NCI-H1105 (cell line): ENCODE measurements around the gene SH3GL1.
"Not testable (repeated sequence)": the region's sequence is repeated elsewhere in the genome, so short reads cannot be mapped to it uniquely, and the experiment has no call there.

Source experiments
- DNase-seq: peaks from one replicate; lab custom pipeline; 2025; lab: John Stamatoyannopoulos, UW

SH3GL1 gene

DNA sequence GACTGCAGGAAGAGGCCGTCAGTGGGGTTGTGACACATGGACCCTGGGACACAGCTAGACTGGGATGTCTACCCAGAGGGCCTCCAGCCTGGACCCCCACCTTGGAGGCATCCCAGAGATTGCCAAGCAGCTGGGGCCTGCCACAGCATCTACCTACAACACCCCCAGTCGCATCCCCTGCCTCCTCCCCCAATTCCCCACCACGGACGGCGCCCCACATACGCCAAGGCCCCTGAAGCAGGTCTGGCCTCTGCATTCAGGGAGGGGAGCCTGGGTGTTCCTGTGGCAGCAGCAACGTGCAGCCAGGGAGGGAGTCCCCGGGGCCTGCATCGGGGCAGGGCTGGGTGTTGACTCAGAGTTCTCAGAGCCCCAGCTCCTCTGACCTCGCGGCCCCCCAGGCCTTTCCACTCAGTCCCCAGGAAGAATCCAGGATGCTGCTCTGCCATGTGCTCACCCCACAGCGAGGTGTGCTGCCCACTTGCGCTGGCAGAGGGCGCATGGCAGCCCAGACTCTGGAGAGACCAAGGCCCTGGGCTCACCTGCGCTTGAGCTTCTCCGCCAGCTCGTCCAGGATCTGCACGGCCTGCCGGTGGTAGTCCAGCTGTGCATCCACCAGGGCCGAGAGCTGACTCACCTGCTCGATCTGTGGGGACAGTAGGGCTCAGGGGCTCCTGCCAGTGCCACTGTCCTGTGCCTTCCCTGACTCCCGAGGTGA is 37.4 kb downstream of the SH3GL1 start:
- no peak for DNase-seq

DNA sequence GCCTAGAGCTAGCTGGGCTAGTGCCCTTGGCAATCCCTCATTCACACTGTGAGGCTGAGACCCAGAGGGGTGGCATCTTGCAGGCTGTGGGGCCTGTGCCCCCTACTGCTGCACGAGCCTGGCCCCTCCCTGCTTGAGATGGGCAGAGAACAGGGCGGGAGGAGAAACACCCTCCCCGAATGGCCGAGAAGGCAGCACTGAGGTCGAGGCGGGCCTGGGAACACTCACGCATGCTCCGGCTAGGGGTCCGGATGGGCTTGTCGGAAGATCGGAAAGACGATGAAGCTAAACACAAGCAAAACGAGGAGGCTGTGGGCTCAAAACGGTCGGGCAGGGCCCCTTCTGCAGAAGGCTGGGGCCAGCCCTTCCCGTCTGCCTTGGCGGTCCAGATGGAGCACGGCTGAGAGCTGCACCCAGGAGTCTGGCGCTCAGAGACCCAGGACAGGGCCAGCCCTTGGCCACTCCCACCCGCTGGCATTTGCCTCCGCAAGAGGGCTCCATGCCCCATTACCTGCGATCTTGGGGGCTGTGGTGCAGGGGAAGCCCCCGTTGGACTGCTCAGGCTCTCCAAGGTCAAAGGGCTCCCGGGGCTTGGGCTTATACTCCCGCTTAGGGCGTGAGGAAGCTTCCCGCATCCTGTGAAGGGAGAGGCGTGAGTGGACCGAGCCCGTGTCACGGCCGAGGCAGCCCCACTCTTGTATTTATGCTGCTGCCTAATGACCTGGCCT is 38.1 kb downstream of the SH3GL1 start:
- DNase-seq = no peak

DNA sequence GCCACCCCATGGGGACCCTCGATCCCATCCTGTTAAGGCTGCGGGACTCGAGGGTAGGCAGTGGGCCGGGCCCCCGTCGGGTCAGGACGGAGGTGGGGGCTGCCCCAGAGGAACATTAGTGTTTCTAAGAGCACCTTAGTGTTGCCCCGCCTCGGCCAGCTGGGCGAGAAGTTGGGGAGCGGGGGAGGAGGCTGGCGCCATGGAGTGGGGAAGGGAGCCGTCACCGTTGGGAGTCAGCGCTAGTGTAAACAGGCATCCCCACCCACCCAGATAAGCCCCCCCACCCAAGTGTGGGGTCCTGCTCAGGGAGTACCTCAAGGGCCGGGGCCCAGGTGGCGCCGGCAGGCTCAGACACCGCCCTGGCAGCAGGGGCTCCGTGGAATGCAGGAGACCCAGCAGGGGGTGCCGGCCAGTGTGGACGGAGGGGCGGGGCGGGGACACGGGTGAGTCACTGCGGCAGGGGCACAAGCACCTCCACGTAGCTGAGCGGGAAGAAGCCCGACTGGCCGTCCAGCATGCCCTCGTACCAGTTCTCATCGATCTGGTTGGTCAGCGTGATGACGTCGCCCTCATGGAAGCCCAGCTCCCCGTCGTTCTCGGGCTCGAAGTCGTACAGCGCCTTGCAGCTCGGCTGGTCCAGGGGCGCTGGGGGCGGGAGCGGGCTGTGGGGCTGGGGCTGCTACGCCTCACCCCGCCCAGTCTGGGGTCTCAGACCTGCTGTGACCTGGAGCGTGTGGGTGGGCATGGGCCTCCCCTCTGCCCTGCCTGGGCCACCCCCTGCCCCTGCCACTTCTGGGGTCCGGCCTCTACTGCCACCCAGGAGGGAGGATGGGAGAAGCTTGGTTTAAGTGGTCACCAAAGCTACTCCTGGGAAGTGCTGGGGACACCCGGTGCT is 38.9 kb downstream of the SH3GL1 start:
- DNase-seq = no peak

DNA sequence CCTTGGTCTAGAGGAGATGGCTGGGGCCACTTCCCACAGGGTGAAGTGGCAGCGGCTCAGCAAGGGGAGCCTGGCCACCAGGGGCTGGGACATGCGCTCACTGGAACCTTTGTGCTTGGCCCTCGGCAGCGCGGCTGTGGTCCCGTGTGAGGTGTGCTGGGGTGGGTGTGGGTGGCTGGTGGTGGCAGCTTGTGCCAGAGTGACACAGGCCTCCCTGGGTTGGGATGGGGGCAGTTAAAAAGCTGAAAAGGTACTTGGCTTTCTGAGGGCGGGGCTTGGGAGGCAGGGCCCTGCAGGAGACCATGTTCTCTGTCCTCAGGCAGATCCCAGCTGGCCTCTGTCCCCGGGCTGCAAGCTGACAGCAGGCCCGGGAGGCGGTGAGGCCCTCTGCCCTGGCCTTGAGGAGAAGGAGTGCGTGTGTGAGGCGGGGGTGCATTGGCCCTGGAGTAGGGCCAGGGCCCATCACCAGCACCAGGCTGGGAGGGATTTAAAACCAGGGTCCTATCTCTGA is 39.7 kb downstream of the SH3GL1 start:
- no peak for DNase-seq

DNA sequence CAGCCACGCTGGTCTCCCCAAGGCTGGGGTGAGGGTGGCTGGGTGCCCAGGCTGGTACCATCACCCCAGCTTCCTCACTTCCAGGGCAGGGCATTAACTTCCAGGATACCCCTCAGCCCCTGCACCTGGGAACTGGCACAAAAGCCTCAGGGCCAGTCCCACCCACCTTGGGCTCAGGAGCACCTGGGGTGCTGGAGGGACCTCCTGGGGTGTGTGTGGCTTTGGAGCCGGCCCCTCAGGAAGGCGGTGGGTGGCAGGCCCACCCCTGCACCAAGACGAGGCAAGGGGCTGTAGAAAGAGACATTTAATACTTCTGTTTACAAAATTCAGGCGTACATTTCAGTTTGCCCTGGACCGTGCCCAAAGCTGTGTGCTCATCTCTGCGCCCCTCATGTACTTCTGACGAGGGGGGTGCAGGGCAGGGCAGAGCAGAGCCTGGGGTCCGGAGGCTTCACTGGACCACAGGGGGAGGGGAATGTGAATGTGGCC is 40.2 kb downstream of the SH3GL1 start:
- DNase-seq = no peak

DNA sequence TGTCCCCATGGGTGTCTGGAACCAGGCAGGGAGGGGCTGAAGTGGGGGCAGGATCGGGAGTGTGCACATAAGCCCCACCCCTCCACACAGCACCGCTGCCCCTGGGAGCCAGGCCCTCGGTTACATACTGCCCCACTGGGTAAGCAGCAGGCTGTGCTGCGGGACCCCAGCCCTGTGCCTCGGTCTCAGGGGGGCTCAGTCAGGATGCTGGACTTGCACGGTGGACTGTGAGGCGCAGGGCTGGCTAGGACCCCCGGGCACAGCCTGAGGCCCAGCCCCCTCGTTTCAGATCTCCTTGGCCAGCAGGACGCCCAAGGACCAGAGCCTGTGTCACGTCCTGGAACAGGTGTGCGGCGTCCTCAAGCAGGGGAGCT is 40.7 kb downstream of the SH3GL1 start:
- DNase-seq = no peak

DNA sequence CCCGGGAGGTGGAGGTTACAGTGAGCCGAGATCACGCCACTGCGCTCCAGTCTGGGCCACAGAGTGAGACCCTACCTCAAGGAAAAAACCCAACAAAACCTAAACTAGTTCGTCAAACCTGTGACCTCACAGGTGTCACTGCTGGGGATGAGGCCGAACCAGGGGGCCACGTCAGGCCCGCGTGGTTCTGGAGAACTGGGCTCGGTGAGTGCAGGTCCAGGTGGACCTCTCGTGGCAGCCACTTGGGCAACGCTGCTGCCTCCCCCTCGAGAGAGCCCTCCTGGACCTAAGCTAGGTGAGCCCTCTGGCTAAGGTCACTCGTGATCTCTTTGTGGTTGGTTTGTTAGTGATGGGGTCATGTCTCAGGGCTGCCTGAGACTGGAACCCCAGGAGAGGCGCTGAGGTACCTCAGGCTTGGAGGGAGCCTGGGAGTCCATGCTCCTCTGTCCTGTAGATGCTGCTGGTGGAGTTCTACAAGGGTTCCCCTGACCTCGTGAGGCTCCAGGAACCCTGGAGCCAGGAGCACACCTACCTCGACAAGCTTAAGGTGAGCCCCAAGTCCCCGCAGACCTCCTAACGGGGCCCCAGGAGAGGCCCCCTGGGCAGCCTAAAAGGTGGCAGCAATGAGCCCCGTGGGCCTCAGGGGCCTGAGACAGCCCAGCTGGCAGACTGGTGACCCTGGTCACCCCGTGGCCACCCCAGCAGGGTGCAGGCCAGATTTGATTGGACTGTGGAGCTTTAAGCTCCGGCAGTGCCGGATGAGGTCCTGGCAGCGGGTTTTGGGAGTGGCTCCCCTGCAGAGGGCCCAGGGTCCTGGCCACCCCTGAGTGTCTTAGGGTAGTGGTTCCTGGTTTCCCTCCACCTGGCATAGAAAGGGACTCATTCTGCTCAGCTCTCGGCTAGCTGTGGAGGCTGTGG is 41.4 kb downstream of the SH3GL1 start:
- no peak for DNase-seq

DNA sequence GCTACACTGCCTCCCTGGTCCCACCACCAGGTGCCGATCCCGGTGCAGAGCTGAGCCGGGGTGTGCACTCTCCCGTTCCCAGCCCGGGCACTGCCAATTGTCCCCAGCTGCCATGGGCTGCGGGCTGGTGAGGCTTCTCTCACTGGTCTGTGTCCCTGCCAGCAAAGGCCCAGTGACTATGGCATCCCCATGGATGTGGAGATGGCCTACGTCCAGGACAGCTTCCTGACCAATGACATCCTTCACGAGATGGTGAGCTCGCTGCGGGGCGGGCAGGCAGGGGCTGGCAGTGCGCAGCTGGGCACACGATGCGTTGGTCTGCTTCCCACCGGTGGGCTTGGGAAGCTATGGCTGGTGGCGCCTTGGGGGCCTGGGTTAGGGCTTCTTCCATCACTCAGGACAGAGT is 42.4 kb downstream of the SH3GL1 start:
- DNase-seq = no peak

DNA sequence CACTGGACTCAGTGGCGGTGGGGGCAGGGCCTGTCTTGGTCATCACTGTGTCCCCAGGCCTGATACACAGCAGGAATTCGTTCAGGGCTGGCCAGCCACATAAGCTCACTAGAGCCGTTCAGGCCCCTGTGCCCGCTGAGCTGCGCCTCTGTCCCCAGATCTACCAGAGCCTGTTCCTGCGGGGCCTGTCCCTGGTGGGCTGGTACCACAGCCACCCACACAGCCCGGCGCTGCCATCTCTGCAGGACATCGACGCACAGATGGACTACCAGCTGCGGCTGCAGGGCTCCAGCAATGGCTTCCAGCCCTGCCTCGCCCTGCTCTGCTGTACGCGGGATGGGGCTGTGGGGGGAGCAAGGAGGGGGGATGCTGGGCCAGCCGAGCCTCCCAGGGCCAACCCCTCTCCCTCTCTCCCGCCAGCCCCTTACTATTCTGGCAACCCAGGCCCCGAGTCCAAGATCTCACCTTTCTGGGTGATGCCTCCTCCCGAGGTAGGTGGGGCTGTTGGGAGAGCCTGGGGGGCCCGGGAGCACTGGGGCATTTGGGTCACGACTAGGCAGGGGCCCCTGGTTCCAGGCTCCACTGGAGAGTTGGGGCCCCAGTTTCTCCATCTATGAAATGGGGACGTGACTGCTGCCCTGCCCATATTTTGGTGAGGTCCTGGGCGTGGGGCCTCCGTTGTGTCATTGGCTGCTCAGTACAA is 43.1 kb downstream of the SH3GL1 start:
- no peak for DNase-seq

DNA sequence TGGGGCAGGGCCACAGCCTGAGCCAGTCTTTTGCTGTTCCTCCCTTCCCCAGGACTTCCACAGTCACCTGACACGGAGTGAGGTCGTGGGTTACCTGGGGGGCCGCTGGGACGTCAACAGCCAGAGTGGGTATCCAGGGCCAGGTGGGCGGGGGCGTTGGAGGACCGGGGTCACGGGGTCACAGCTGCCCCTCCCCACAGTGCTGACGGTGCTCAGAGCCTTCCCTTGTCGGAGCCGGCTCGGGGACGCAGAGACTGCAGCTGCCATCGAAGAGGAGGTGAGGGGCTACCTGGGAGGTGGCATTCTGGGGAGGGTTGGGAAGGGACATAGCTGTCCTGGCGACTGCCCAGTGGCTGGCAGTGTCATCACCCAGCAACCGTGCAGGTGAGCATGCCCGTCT is 45.5 kb downstream of the SH3GL1 start:
- no peak for DNase-seq

DNA sequence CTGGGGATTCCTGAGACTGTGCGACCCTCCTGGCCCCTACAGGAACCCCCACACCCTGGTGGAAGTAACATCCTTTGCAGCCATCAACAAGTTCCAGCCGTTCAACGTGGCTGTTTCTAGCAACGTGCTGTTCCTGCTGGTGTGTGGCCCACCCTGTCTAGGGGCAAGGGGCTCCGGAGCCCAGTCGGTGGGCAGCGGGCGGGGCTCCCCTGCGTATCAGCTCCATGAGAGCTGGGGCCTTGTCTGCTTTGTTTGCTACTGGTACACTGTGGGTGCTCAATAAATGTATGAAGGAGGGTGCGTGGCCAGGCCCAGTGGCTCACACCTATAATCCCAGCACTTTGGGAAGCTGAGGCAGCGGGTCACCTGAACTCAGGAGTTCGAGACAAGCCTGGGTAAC is 46.1 kb downstream of the SH3GL1 start:
- DNase-seq = no peak

DNA sequence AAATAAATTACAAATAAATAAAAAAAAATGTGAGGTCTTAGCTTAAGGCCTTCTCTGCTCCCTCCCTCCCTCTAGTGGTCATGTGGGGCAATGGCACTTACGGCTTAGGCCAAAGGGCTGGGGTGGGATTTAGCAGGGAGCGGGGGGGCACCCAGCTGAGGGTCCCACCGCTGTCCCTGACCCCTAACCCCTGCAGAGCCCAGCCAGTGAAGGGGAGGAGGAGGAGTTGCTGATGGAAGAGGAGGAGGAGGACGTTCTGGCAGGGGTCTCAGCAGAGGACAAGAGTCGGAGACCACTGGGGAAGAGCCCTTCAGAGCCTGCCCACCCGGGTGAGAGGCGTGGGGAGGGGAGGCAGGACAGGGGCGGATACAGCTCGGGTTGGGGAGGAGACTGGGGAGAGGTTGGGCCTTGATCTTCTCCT is 47.6 kb downstream of the SH3GL1 start:
- DNase-seq = peak; percentile 34

DNA sequence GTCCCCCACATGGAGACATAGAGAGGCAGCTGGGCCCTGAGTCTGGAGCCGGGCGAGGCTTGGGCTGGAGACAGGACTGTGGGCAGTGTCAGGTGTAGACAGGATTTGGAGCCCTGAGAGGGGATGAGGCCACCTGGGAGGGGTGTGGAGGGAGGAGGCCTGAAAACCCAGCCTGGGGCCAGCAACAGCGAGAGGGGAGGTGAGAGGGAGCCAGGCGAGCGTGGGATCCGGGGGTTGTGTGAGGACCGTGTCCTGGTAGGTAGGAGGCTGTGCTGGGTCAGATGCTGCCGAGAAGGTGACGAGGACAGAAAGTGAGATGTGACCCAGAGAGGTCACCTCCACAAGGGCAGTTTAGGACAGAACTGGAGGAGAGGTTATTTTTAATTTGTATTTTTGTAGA is 49.6 kb downstream of the SH3GL1 start:
- DNase-seq = no peak

DNA sequence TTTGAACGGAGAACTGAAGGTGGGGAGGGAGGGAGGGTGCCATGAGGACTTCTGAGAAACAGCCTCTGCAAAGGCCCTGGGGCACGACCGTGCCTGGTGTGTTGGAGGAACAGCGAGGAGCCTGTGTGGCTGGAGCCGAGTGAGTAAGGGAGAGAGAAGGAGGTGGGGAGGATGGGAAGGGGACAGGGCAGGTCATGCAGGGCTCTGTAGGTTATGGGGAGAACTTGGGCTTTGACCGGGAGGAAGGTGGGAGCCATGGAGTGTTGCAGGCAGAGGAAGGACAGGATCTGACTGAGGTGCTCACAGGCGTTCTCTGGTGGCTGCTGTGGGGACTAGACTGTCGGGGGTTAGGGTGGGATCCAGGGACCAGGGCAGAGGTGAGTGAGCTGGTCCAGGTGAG is 50.2 kb downstream of the SH3GL1 start:
- DNase-seq = no peak

DNA sequence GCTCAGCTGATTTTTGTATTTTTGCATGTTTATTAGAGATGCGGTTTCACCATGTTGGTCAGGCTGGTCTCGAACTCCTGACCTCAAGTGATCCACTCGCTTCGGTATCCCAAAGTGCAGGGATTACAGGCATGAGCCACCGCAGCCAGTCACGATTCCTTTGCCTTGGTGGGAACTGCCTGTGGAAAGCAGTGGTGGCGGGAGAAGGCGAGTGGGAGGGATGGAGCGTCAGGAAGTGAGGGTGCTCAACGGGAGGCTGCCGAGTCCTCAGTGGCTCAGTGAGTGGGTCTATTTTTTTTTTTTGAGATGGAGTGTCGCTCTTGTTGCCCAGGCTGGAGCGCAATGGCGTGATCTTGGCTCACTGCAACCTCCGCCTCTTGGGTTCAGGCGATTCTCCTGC is 51.1 kb downstream of the SH3GL1 start:
- not testable (repeated sequence) for DNase-seq

DNA sequence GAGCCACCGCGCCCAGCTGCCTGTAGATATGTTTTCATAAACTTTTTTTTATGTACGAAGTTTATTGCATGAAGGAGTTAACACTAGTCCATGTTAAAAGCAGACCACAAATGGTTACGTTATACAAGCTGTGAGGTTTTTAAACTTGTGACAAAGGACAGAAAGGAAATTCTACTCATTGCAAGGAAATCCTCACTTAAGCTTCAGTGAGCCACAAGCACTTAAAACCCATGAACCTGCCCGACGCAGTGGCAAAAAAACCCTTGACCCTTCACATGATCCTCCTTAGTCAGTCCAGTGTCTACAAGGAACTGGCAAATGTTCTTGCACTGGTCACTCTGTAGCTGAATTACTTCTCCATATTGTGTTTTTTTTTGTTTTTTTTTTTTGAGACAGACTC is 52.8 kb downstream of the SH3GL1 start:
- DNase-seq = no peak

DNA sequence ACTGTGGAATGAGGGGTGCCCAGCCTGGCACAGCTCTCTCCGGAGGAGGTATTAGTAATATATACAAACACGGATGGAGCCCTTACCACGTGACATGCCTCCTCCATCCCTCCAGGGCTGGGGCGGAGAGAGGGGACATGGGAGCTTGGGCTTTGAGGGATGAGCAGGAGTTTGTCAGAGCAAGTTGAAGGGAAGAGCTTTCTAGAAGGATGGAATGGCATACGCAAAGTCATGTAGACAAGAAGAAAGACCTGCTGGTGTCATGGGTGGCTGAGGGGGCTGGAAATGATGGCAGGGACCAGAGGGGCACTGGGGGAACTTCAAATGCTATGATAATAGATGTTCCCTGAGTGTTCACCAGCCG is 54.3 kb downstream of the SH3GL1 start:
- no peak for DNase-seq

DNA sequence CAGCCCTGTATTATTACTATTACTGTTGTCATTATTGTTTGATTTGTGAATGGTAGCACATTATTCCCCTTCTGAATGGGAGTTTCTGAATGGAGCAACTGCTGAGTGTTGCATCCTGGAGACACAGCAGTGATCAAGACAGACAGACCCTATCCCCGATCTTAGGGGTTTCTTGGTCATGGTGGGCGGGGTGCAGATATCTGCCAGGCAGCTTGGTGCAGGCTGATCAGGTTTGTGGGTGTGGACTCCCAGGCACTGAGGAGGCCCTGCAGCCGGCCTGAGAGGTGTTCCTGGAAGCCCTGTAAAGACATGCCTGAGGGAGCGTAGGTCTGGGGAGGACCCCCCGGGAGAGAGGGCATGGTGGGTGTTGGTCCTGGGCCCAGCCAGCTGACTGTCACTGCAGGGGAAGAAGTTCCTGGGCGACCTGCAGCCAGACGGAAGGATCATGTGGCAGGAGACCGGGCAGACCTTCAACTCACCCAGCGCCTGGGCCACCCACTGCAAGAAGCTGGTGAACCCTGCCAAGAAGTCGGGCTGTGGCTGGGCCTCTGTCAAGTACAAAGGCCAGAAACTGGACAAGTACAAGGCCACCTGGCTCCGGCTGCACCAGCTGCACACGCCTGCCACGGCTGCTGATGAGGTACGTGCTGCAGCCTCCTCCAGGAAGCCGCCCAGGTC is 54.9 kb downstream of the SH3GL1 start:
- no peak for DNase-seq

DNA sequence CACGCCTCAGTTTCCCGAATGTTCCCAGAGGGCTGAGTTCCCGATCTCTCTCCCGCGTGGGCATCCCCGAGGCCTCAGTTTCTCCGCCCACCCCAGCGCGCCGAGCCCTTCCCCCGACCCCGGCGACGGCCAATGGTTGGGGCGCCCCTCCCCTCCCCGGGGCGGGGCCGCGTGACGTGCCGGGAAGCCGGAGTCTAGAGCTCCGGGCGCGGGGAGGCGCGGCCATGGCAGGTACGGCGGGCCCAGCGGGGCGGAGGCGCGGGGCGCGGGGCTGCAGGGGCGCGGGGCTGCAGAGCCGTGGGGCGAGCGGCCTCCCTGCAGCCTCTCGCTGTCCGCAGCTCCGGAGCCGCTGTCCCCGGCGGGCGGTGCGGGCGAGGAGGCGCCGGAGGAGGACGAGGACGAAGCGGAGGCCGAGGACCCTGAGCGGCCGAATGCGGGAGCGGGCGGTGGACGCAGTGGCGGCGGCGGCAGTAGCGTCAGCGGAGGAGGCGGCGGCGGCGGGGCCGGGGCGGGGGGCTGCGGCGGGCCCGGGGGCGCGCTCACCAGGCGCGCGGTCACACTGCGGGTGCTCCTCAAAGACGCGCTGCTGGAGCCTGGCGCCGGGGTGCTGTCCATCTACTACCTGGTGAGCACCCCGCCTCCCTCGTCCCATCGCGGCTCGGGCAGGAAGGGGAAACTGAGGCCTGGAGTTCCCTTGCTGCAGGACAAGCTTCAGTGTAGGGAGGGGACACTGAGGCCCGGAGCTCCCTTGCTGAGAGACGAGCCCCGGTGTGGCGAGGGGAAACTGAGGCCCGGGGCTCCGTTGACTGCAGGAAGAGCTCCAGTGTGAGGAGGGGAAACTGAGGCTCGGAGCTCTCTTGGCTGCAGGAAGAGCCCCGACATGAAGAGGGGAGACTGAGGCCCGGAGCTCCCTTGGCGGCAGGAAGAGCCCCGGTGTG is 56.7 kb downstream of the SH3GL1 start, which contains the start of gene MPND:
MPND (plus strand) TSS at position 193 of the 938 bp plus-strand sequence; CDS start at position 225, 32 bp downstream.
- DNase-seq = peak; percentile 85
